ENCODE data around the gene SEBOX.
A peak's percentile ranks its signal among the peaks of the same experiment; 100 is the strongest.
"Not testable (repeated sequence)": the region's sequence is repeated elsewhere in the genome, so short reads cannot be mapped to it uniquely, and the experiment has no call there.

SEBOX gene

GRCh38 chr17:28367641-28368305 lies 2.8 kb upstream of the SEBOX start:
- DNase-seq, result no peak

- no peak for DNase-seq
Measured at GRCh38 chr17:28366605-28367004, 1.6 kb upstream of the SEBOX start.

GRCh38 chr17:28365487-28365886 lies 488 bp upstream of the SEBOX start:
- no peak for DNase-seq

GRCh38 chr17:28363776-28364650 lies 986 bp downstream of the SEBOX start:
- DNase-seq, result no peak

GRCh38 chr17:28363186-28363585 lies 1.8 kb downstream of the SEBOX start:
- no peak for DNase-seq

GRCh38 chr17:28357901-28358197 lies 7.2 kb downstream of the SEBOX start:
- no peak for DNase-seq

GRCh38 chr17:28357061-28357900 lies 7.7 kb downstream of the SEBOX start, which contains the start of gene POLDIP2:
Gene POLDIP2 (minus strand): TSS chr17:28357527. CDS start chr17:28357448, 79 bp downstream.
- DNase-seq, result peak; percentile 96 to 97

- no peak for DNase-seq
Measured at GRCh38 chr17:28350271-28350670, 14.7 kb downstream of the SEBOX start.

- DNase-seq, result no peak
Measured at GRCh38 chr17:28348979-28349378, 16.0 kb downstream of the SEBOX start.

GRCh38 chr17:28347261-28347891 lies 17.6 kb downstream of the SEBOX start:
- no peak for DNase-seq

- DNase-seq, result no peak
Measured at GRCh38 chr17:28346746-28347246, 18.2 kb downstream of the SEBOX start.

GRCh38 chr17:28346199-28346580 lies 18.8 kb downstream of the SEBOX start:
- no peak for DNase-seq

- DNase-seq, result no peak
Measured at GRCh38 chr17:28345419-28346198, 19.4 kb downstream of the SEBOX start.

- no peak for DNase-seq
Measured at GRCh38 chr17:28344435-28344901, 20.5 kb downstream of the SEBOX start.

- no peak for DNase-seq
Measured at GRCh38 chr17:28344011-28344410, 21.0 kb downstream of the SEBOX start.

GRCh38 chr17:28343491-28343932 lies 21.5 kb downstream of the SEBOX start:
- no peak for DNase-seq

- no peak for DNase-seq
Measured at GRCh38 chr17:28342313-28342712, 22.7 kb downstream of the SEBOX start.

- DNase-seq, result no peak
Measured at GRCh38 chr17:28341516-28341915, 23.5 kb downstream of the SEBOX start.

GRCh38 chr17:28340374-28340773 lies 24.6 kb downstream of the SEBOX start:
- DNase-seq, result no peak

- DNase-seq, result no peak
Measured at GRCh38 chr17:28339431-28339830, 25.6 kb downstream of the SEBOX start.

GRCh38 chr17:28338769-28339212 lies 26.2 kb downstream of the SEBOX start:
- DNase-seq, result not testable (repeated sequence)

Measured in CD4-positive, alpha-beta T cell treated with Interleukin-1 beta for 1 hour (primary cell).